GM13976 (cell line): ENCODE measurements around the gene SMURF1.

Experiments
- DNase-seq: peaks from one replicate; pipeline ENCODE4 v3.0.0; 2012; ENCODE audit warnings: low spot score
- in situ Hi-C: fragments of 300-500 bp; cut with MboI; formaldehyde crosslinking; loops from one replicate; pipeline ENCODE4 v1.12.0; 2022; ENCODE audit warnings: low sequenced_read_pairs, mixed read lengths, inconsistent platforms; ENCODE audit not compliant: unreplicated experiment
- TF ChIP-seq, protein P1 (sequence below): IDR thresholded peaks from 2 replicates; pipeline ENCODE4 v1.5.1; 2012; ENCODE audit warnings: borderline replicate concordance, mild to moderate bottlenecking; ENCODE audit not compliant: insufficient read depth; ENCODE audit errors: extremely low read depth, missing control alignments, control extremely low read depth

Gene SMURF1

DNA sequence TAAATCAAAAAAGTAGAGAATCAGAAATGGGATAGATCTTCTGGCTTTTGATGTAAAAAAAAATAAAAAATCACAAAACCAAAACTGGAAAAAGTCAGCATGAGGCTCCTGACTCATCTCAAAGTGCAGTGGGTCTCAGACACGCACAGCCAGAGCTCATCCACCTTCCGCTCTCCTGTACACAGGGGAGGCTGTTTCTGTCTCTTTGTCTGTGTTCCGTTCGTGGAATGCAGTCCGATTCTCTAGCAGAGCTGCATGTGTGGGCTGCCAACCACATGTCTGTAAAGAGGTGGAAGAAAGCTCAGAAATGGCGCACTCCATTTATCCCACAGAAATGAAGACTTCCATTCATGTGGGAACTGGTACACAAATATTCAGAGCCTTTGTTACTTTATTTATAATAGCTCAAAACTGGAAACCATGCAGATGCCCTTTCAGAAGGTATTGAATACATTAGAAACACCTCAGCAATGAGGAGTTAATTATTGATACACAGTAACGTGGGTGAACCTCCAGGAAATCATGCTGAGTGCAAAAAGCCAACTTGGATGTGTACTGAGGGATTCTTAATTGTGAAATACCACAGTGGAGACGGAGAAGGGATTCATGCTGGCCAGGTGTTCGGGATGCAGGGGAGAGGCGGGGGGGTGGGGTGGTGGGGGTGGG, 142.3 kb downstream of the SMURF1 start:
- TF ChIP-seq, protein P1, sequence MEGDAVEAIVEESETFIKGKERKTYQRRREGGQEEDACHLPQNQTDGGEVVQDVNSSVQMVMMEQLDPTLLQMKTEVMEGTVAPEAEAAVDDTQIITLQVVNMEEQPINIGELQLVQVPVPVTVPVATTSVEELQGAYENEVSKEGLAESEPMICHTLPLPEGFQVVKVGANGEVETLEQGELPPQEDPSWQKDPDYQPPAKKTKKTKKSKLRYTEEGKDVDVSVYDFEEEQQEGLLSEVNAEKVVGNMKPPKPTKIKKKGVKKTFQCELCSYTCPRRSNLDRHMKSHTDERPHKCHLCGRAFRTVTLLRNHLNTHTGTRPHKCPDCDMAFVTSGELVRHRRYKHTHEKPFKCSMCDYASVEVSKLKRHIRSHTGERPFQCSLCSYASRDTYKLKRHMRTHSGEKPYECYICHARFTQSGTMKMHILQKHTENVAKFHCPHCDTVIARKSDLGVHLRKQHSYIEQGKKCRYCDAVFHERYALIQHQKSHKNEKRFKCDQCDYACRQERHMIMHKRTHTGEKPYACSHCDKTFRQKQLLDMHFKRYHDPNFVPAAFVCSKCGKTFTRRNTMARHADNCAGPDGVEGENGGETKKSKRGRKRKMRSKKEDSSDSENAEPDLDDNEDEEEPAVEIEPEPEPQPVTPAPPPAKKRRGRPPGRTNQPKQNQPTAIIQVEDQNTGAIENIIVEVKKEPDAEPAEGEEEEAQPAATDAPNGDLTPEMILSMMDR = no peak
- in situ Hi-C loops = no loop called here
- no peak for DNase-seq

DNA sequence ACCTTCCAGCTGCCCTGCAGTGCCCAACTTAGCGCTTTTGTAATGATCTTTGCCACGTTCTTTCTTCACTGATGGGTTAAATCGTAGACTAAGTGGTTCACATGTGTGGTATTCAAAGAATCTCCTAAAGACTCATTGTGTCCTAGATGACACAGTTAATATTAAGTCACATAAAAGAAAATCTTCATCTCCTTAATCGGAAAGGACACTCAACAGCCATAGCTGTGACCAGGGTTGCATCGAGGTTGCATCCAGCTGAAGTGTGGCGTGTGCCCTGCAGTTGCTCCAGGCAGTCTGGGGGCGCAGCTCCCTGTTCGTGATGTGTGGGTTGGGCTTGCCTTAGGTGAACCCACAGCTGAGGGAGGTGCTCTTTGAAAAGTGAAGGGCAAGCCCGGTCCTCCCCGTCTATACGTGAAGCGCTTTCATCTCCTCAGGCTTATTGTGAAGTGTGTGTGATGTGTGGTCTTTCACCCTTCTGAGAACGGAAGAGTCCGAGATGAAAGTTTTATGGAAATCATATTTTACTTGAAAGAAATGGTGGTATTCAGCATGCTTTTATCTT, 142.9 kb downstream of the SMURF1 start:
- no peak for DNase-seq
- in situ Hi-C loops = no loop called here
- TF ChIP-seq, protein P1 = no peak

DNA sequence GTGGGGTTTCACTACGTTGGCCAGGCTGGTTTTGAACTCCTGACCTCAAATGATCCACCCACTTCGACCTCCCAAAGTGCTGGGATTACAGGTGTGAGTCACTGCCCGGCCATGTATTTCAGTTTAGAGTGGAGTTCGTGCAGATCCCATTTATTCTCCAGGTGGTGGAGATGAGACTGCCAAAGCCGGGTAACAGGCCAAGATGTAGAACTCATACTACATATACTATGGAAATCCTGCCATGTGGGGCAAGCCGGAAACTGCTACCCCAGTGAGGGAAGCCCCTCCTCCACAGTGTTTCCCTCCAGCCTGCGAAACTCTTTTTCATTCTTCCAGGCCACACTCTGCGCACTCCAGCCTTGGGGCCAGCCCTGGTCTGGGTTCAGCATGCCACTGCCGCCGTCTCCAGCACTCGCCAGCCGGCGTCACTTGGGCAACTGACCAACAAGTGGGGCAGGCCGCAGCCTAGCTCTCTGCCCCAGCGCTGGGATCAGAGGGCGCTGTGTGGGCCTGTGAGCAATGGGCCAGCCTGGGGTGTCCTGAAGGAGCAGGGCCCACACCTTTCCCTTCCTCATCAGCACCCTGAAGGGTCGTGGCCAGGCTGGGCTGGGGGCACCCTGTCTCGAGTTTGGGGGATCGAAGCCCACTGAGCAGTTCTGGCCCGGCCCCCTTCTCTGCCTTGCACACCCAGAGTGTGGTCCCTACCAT, 143.6 kb downstream of the SMURF1 start:
- in situ Hi-C loops = no loop called here
- TF ChIP-seq, protein P1 = no peak
- DNase-seq = no peak

DNA sequence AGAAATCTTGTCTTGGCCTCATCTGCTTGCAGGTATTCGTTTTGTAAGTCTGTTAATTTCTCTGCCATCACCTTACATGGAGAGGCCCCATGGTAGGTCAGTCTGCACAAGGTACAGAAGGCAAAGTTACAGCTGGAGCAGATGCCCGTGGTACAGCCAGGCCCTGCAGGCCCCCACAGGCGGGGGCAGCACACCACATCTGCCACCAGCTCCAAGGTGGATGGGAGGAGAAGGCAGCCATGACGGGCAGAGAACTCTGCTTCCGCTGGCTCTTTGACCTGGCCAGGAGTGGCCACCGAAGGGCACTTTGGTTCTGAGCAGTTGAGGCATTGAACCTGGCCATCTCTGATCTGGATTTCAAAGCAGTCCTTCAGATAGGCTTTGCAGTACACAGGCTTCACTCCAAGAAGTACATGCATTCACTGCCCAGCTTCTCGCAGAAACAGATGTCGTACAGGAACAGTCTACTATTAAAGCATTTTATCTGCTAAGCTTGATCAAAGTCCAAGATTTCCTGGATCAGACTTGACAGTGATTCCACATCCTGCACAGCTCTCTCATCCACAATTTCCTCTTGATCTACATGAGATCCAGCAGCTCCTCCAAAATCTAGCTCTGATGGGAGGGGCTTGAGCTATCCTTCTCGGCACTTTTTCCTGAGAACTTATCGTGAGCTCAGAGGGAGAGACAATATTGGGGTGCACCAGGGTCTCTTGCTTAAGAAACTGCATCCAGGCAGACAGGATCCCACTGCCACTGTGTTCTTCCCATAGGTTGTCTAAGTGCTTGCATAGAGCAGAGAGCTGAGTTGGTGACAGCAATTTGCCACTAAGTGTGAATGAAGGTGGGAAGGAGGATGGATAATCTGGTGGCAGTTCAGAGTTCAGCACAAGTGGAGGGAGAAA, 144.8 kb downstream of the SMURF1 start:
- no peak for DNase-seq
- in situ Hi-C loops = no loop called here
- TF ChIP-seq, protein P1 = no peak

DNA sequence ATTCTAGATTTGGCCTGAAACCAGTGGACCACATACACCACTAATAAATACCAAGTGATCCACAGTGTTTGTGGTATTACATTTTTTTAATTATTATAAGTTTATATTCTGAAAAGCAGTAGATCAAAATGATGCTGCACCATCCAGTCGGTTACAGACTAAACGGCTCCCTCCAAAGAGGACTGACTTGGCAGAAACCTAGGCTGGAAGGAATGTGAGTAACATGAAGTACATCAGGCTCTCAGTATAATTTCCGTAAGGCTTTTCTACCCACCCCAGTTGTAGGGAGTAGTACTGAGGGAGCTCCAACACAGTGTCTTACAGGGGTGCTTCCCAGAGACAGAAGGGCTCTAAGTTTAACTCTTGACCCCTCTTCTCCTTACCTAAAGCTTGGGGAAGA, 146.1 kb downstream of the SMURF1 start:
- DNase-seq = no peak
- in situ Hi-C loops = no loop called here
- TF ChIP-seq, protein P1 = no peak

DNA sequence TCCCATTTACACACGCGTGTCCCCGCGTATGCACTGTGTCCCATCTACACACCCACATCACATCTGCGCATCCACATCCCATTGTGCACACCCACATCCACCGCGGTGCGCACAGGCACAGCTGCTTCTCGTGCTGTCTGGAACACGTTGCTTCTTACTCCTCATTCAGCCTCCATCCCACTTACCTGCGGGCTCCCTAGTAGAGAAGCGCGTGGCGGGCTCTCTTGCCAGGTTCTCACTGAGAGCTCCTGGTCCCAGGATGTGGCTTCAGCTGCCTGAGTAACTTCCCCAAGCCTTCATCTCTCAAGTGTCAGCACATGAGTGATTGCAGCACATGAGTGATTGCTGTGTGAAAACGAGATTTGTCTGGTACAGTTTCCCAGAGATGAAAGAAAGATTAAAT, 147.8 kb downstream of the SMURF1 start:
- peak; percentile 82 for DNase-seq
- in situ Hi-C loops = no loop called here
- TF ChIP-seq, protein P1 = no peak
